ENCODE results near the gene CD33.

The CD33 gene

GRCh38 chr19:51250786-51251467 is 26.0 kb downstream of the CD33 start, which contains the start of gene SIGLECL1:
SIGLECL1 (plus strand) TSS chr19:51251080; CDS start chr19:51264073, 12,993 bp downstream.
- Histone ChIP-seq H3K4me3 (ENCODE audit: insufficient read length, low read depth) (no peak within 1 kb of the TSS), H3K9me3 (ENCODE audit: insufficient read depth, low read length) (peaks cover 8% of the 10 kb centered on the region; the same call in 1 of the 2 replicates), H3K27me3 (ENCODE audit: insufficient read depth, insufficient read length) (no peaks in the 10 kb centered on the region), H3K4me1 (ENCODE audit: insufficient read depth, insufficient read length) (no peaks in the 10 kb centered on the region), H3K36me3 (ENCODE audit: insufficient read depth, insufficient read length, low read length) (no peaks in the 10 kb centered on the region), H3K9ac (ENCODE audit: insufficient read length, low read depth) (no peak within 1 kb of the TSS)
- no peak for TF ChIP-seq SUZ12 (IDR thresholded peaks at IDR 0.05; ENCODE audit: extremely low read depth, insufficient read depth, insufficient read length)
- TF ChIP-seq ZNF274 (IDR thresholded peaks at IDR 0.05; ENCODE audit: low read depth, low read length): no peak
- TF ChIP-seq YY1 (IDR thresholded peaks at IDR 0.05; ENCODE audit: insufficient read depth, insufficient read length): no peak
- DNase-seq (ENCODE audit: low read depth, low spot score): no peak

DNA sequence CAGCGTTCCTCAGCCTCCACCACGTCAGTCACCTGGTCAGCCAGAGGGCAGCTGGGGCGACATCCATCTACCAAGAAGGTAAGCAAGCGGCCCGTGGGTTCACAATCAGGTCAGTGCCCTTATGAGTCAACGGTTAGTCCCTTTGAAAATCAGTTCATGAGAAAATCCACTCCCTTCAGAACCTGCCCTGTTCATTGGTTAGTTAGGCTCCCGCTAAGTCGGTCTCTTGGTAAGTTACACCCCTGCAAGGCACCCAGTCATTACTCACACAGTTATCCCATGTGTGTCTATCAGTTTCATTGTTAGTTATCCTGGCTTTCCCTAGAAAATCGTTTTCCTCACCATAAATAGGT is 26.6 kb downstream of the CD33 start:
- Histone ChIP-seq H3K36me3 (ENCODE audit: insufficient read depth, insufficient read length, low read length) (no peaks in the 10 kb centered on the region), H3K27me3 (ENCODE audit: insufficient read depth, insufficient read length) (no peaks in the 10 kb centered on the region), H3K9me3 (ENCODE audit: insufficient read depth, low read length) (peaks cover 8% of the 10 kb centered on the region; the same call in 1 of the 2 replicates), H3K9ac (ENCODE audit: insufficient read length, low read depth) (no peak overlapping the region), H3K4me1 (ENCODE audit: insufficient read depth, insufficient read length) (no peaks in the 10 kb centered on the region), H3K4me3 (ENCODE audit: insufficient read length, low read depth) (no peak overlapping the region)
- DNase-seq (ENCODE audit: low read depth, low spot score): no peak
- no peak for TF ChIP-seq YY1 (IDR thresholded peaks at IDR 0.05; ENCODE audit: insufficient read depth, insufficient read length)
- TF ChIP-seq SUZ12 (IDR thresholded peaks at IDR 0.05; ENCODE audit: extremely low read depth, insufficient read depth, insufficient read length): no peak
- TF ChIP-seq ZNF274 (IDR thresholded peaks at IDR 0.05; ENCODE audit: low read depth, low read length): no peak

DNA sequence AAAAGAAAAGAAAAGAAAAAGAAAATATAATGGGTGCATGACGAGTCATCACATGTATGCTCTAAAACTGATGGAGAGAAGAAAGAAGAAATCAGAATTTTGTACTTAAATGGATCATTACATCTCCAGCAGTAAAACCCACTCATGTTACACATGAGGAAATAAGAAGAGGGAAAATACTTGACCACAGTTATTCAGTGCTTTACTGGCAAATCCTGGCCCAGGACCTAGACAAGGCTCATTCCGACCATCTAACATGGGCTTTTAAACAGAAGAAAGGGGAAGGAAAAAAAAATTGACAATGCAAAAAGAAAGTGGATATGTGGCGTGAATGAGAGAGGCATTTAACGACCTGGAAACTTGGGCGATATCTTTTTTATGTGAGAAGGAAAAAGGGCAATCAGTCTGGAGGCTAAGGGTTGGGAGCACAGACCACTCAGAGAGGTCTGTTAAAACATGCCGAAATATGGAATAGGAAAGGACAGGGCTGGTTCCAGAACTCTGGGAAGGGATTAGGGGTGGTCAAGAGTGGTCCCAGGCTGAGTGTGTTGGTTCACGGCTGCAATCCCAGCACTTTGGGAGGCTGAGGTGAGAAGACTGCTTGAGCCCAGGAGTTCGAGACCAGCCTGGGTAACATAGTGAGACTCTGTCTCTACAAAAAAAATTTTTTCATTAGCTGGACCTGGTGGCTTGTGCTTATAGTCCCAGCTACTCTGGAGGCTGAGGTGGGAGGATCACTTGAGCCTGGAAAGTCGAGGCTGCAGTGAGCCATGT is 27.6 kb downstream of the CD33 start:
- DNase-seq (ENCODE audit: low read depth, low spot score): no peak
- no peaks in the 10 kb centered on the region for H3K4me1 ChIP-seq (ENCODE audit: insufficient read depth, insufficient read length)
- no peak overlapping the region for H3K9ac ChIP-seq (ENCODE audit: insufficient read length, low read depth)
- H3K36me3 ChIP-seq (ENCODE audit: insufficient read depth, insufficient read length, low read length): no peaks in the 10 kb centered on the region
- no peaks in the 10 kb centered on the region for H3K27me3 ChIP-seq (ENCODE audit: insufficient read depth, insufficient read length)
- TF ChIP-seq SUZ12 (IDR thresholded peaks at IDR 0.05; ENCODE audit: extremely low read depth, insufficient read depth, insufficient read length): no peak
- no peak for TF ChIP-seq ZNF274 (IDR thresholded peaks at IDR 0.05; ENCODE audit: low read depth, low read length)
- TF ChIP-seq YY1 (IDR thresholded peaks at IDR 0.05; ENCODE audit: insufficient read depth, insufficient read length): no peak
- H3K4me3 ChIP-seq (ENCODE audit: insufficient read length, low read depth): no peak overlapping the region
- H3K9me3 ChIP-seq (ENCODE audit: insufficient read depth, low read length): peaks cover 9% of the 10 kb centered on the region; the same call in 1 of the 2 replicates

GRCh38 chr19:51253088-51253806 is 28.4 kb downstream of the CD33 start:
- Histone ChIP-seq H3K4me1 (ENCODE audit: insufficient read depth, insufficient read length) (no peaks in the 10 kb centered on the region), H3K36me3 (ENCODE audit: insufficient read depth, insufficient read length, low read length) (no peaks in the 10 kb centered on the region), H3K4me3 (ENCODE audit: insufficient read length, low read depth) (no peak overlapping the region), H3K9me3 (ENCODE audit: insufficient read depth, low read length) (peaks cover 13% of the 10 kb centered on the region; the same call in 1 of the 2 replicates), H3K9ac (ENCODE audit: insufficient read length, low read depth) (no peak overlapping the region), H3K27me3 (ENCODE audit: insufficient read depth, insufficient read length) (no peaks in the 10 kb centered on the region)
- no peak for DNase-seq (ENCODE audit: low read depth, low spot score)
- no peak for TF ChIP-seq YY1 (IDR thresholded peaks at IDR 0.05; ENCODE audit: insufficient read depth, insufficient read length)
- no peak for TF ChIP-seq ZNF274 (IDR thresholded peaks at IDR 0.05; ENCODE audit: low read depth, low read length)
- no peak for TF ChIP-seq SUZ12 (IDR thresholded peaks at IDR 0.05; ENCODE audit: extremely low read depth, insufficient read depth, insufficient read length)

GRCh38 chr19:51256155-51256625 is 31.3 kb downstream of the CD33 start:
- Histone ChIP-seq H3K36me3 (ENCODE audit: insufficient read depth, insufficient read length, low read length) (no peaks in the 10 kb centered on the region), H3K4me1 (ENCODE audit: insufficient read depth, insufficient read length) (peaks cover 2% of the 10 kb centered on the region), H3K27me3 (ENCODE audit: insufficient read depth, insufficient read length) (no peaks in the 10 kb centered on the region), H3K4me3 (ENCODE audit: insufficient read length, low read depth) (no peak overlapping the region), H3K9me3 (ENCODE audit: insufficient read depth, low read length) (peaks cover 5% of the 10 kb centered on the region; the same call in 1 of the 2 replicates), H3K9ac (ENCODE audit: insufficient read length, low read depth) (no peak overlapping the region)
- no peak for DNase-seq (ENCODE audit: low read depth, low spot score)
- TF ChIP-seq ZNF274 (IDR thresholded peaks at IDR 0.05; ENCODE audit: low read depth, low read length) (no peak), SUZ12 (IDR thresholded peaks at IDR 0.05; ENCODE audit: extremely low read depth, insufficient read depth, insufficient read length) (no peak), YY1 (IDR thresholded peaks at IDR 0.05; ENCODE audit: insufficient read depth, insufficient read length) (no peak)

DNA sequence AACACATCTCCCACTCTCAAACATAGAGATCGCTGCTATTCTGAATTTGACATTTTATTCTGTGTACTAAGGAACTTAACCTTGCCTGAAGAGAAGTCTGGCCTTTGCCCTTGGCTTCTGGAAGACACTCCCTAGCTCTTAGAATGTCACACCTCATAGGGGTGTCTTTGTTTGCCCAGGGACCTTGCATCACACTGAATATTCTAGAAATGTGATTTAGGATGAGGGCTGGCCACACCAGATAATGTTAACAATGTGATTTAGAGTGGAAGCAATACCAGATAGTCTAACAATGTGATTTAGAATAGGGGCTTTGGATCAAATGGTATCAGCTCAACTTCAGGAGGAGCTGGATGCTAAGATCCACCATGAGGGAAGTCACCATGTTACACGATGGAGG is 32.6 kb downstream of the CD33 start:
- Histone ChIP-seq H3K9ac (ENCODE audit: insufficient read length, low read depth) (no peak overlapping the region), H3K9me3 (ENCODE audit: insufficient read depth, low read length) (peaks cover 5% of the 10 kb centered on the region; the same call in 1 of the 2 replicates), H3K36me3 (ENCODE audit: insufficient read depth, insufficient read length, low read length) (no peaks in the 10 kb centered on the region), H3K4me3 (ENCODE audit: insufficient read length, low read depth) (no peak overlapping the region), H3K4me1 (ENCODE audit: insufficient read depth, insufficient read length) (peaks cover 2% of the 10 kb centered on the region), H3K27me3 (ENCODE audit: insufficient read depth, insufficient read length) (no peaks in the 10 kb centered on the region)
- DNase-seq (ENCODE audit: low read depth, low spot score): no peak
- TF ChIP-seq ZNF274 (IDR thresholded peaks at IDR 0.05; ENCODE audit: low read depth, low read length) (no peak), SUZ12 (IDR thresholded peaks at IDR 0.05; ENCODE audit: extremely low read depth, insufficient read depth, insufficient read length) (no peak)

Measured in NT2/D1 (cell line).